Mesenchymal stem cell (in vitro differentiated cells and primary cell): ENCODE measurements around the gene STK25.

Experiments used
- DNase-seq: peaks from one replicate; pipeline ENCODE4 v3.0.0-alpha.2; 2013
- H2AFZ ChIP-seq: one replicate; pipeline ENCODE4 v1.6.1; 2013; ENCODE audit warnings: low read depth, mild to moderate bottlenecking, control low read depth, inconsistent platforms, low read length, moderate library complexity
- H2AK5ac ChIP-seq: 2 replicates; pipeline ENCODE4 v1.6.1; 2013; ENCODE audit warnings: low read length, moderate library complexity, mild to moderate bottlenecking, inconsistent platforms; ENCODE audit not compliant: severe bottlenecking
- H2BK120ac ChIP-seq: one replicate; pipeline ENCODE4 v1.6.1; 2013; ENCODE audit warnings: low read depth, mild to moderate bottlenecking, inconsistent platforms, low read length, moderate library complexity
- H2BK12ac ChIP-seq, 2 experiments: one replicate each; pipeline ENCODE4 v1.6.1; 2013; ENCODE audit warnings: inconsistent platforms in 2 of 2, low read length in 2 of 2, mild to moderate bottlenecking in 2 of 2, moderate library complexity in 2 of 2, control low read depth in 1 of 2
- H2BK15ac ChIP-seq: one replicate; pipeline ENCODE4 v1.6.1; 2013; ENCODE audit warnings: mild to moderate bottlenecking, low read depth, inconsistent platforms; ENCODE audit not compliant: poor library complexity, severe bottlenecking
- H2BK5ac ChIP-seq: 2 replicates; pipeline ENCODE4 v1.6.1; 2013; ENCODE audit warnings: low read depth, mild to moderate bottlenecking, low read length, control low read depth, inconsistent platforms; ENCODE audit not compliant: poor library complexity, severe bottlenecking
- H3K14ac ChIP-seq, 2 experiments: one replicate each; pipeline ENCODE4 v1.6.1; 2013; ENCODE audit warnings: inconsistent platforms in 2 of 2, low read length in 2 of 2, control low read depth in 1 of 2, mild to moderate bottlenecking in 1 of 2, moderate library complexity in 1 of 2
- H3K18ac ChIP-seq, 2 experiments: one replicate each; pipeline ENCODE4 v1.6.1; 2013; ENCODE audit warnings: inconsistent platforms in 2 of 2, low read length in 2 of 2, control low read depth in 1 of 2, low read depth in 1 of 2, mild to moderate bottlenecking in 1 of 2
- H3K23ac ChIP-seq, 2 experiments: one replicate each; pipeline ENCODE4 v1.6.1; 2013; ENCODE audit warnings: inconsistent platforms in 2 of 2, low read length in 2 of 2, mild to moderate bottlenecking in 2 of 2, moderate library complexity in 2 of 2, control low read depth in 1 of 2
- H3K27ac ChIP-seq: 2 replicates; pipeline ENCODE4 v1.5.1; 2013; ENCODE audit warnings: mild to moderate bottlenecking, moderate library complexity, low read length, control low read depth, inconsistent platforms; ENCODE audit not compliant: poor library complexity, severe bottlenecking
- H3K27me3 ChIP-seq, 2 experiments: 2 replicates each; pipeline versions ENCODE4 v1.6.1 to v1.7.0; 2013; ENCODE audit warnings: low read length in 2 of 2, mild to moderate bottlenecking in 2 of 2, moderate library complexity in 2 of 2, control low read depth in 1 of 2, inconsistent platforms in 1 of 2; ENCODE audit not compliant: control insufficient read depth in 1 of 2, insufficient read depth in 1 of 2
- H3K36me3 ChIP-seq, 2 experiments: 2 replicates each; pipeline versions ENCODE4 v1.6.1 to v1.7.0; 2013; ENCODE audit warnings: low read length in 2 of 2, control low read depth in 1 of 2, inconsistent platforms in 1 of 2, low read depth in 1 of 2, mild to moderate bottlenecking in 1 of 2; ENCODE audit not compliant: insufficient read depth in 2 of 2, control insufficient read depth in 1 of 2
- H3K4ac ChIP-seq, 2 experiments: one replicate each; pipeline ENCODE4 v1.6.1; 2013; ENCODE audit warnings: inconsistent platforms in 2 of 2, low read length in 2 of 2, mild to moderate bottlenecking in 2 of 2, moderate library complexity in 2 of 2, control low read depth in 1 of 2, low read depth in 1 of 2
- H3K4me1 ChIP-seq: 2 replicates; pipeline ENCODE4 v1.6.1; 2013; ENCODE audit warnings: low read depth, low read length, control low read depth; ENCODE audit not compliant: control insufficient read depth, insufficient read depth
- H3K4me2 ChIP-seq: 2 replicates; pipeline ENCODE4 v1.6.1; 2013; ENCODE audit warnings: low read length, mild to moderate bottlenecking, inconsistent platforms; ENCODE audit not compliant: poor library complexity, severe bottlenecking
- H3K4me3 ChIP-seq, 2 experiments: 2 replicates each; pipeline versions ENCODE4 v1.5.1 to v1.7.0; 2013; ENCODE audit warnings: low read length in 2 of 2, mild to moderate bottlenecking in 2 of 2, control low read depth in 1 of 2, low read depth in 1 of 2; ENCODE audit not compliant: insufficient read depth in 1 of 2
- H3K79me1 ChIP-seq: replicated peaks from 2 replicates; pipeline ENCODE4 v1.6.1; 2013; ENCODE audit warnings: mild to moderate bottlenecking, control low read depth, low read length, inconsistent platforms; ENCODE audit not compliant: poor library complexity, severe bottlenecking
- H3K9ac ChIP-seq: 2 replicates; pipeline ENCODE4 v1.7.0; 2013; ENCODE audit warnings: mild to moderate bottlenecking, low read length, moderate library complexity
- H3K9me3 ChIP-seq: 2 replicates; pipeline ENCODE4 v1.7.0; 2013; ENCODE audit warnings: mild to moderate bottlenecking, low read length; ENCODE audit not compliant: control insufficient read depth
- H4K8ac ChIP-seq: one replicate; pipeline ENCODE4 v1.6.1; 2013; ENCODE audit warnings: inconsistent platforms, mild to moderate bottlenecking, low read length, moderate library complexity
- H4K91ac ChIP-seq: one replicate; pipeline ENCODE4 v1.6.1; 2013; ENCODE audit warnings: mild to moderate bottlenecking, low read length, inconsistent platforms
- WGBS: methylation state at CpG from one replicate; pipeline ENCODE4 v1.1.7; 2013; ENCODE audit warnings: mixed read lengths; 5-methylcytosine and 5-hydroxymethylcytosine counted together

Gene STK25

GRCh38 chr2:241516520-241516965 is 8.2 kb upstream of the STK25 start:
- peaks cover 0 to 22% of the 10 kb centered on the region in 2 experiments for H3K27me3 ChIP-seq
- H3K79me1 ChIP-seq = no peaks in the 10 kb centered on the region
- 92% methylated on average over 2 of the region's 3 CpGs for WGBS
- H3K4me3 ChIP-seq = no peak overlapping the region
- H2BK12ac ChIP-seq = no peak overlapping the region
- H2BK120ac ChIP-seq = no peak overlapping the region
- H2BK15ac ChIP-seq = no peak overlapping the region
- no peak overlapping the region for H3K4me2 ChIP-seq
- H3K27ac ChIP-seq = no peak overlapping the region
- H3K23ac ChIP-seq = no peak overlapping the region
- no peak overlapping the region for H2AK5ac ChIP-seq
- no peak overlapping the region for H3K9ac ChIP-seq
- DNase-seq = no peak
- no peak overlapping the region for H3K18ac ChIP-seq
- H4K8ac ChIP-seq = no peak overlapping the region
- H2AFZ ChIP-seq = no peak overlapping the region
- peaks cover 0 to 5% of the 10 kb centered on the region in 2 experiments for H3K36me3 ChIP-seq
- no peak overlapping the region for H4K91ac ChIP-seq
- H3K9me3 ChIP-seq = no peaks in the 10 kb centered on the region
- no peak overlapping the region for H2BK5ac ChIP-seq
- no peak overlapping the region for H3K4ac ChIP-seq
- H3K14ac ChIP-seq = no peak overlapping the region
- peaks cover 3% of the 10 kb centered on the region for H3K4me1 ChIP-seq

GRCh38 chr2:241514986-241515737 is 6.8 kb upstream of the STK25 start:
- H2BK5ac ChIP-seq = no peak overlapping the region
- no peak overlapping the region for H3K14ac ChIP-seq
- no peak overlapping the region for H3K9ac ChIP-seq
- no peak overlapping the region for H3K18ac ChIP-seq
- no peak for DNase-seq
- no peak overlapping the region for H4K8ac ChIP-seq
- peaks cover 3% of the 10 kb centered on the region for H3K4me1 ChIP-seq
- no peak overlapping the region for H3K4me3 ChIP-seq
- H3K23ac ChIP-seq = no peak overlapping the region
- peaks cover 0 to 9% of the 10 kb centered on the region in 2 experiments for H3K27me3 ChIP-seq
- no peak overlapping the region for H2AK5ac ChIP-seq
- no peak overlapping the region for H2BK12ac ChIP-seq
- 92% methylated on average over 8 of the region's 10 CpGs for WGBS
- no peak overlapping the region for H3K4ac ChIP-seq
- no peak overlapping the region for H4K91ac ChIP-seq
- peaks cover 3 to 9% of the 10 kb centered on the region in 2 experiments for H3K36me3 ChIP-seq
- H3K27ac ChIP-seq = no peak overlapping the region
- no peaks in the 10 kb centered on the region for H3K9me3 ChIP-seq
- H3K79me1 ChIP-seq = no peaks in the 10 kb centered on the region
- H2BK15ac ChIP-seq = no peak overlapping the region
- no peak overlapping the region for H3K4me2 ChIP-seq
- H2AFZ ChIP-seq = no peak overlapping the region
- H2BK120ac ChIP-seq = no peak overlapping the region

GRCh38 chr2:241514553-241514952 is 6.2 kb upstream of the STK25 start:
- no peak for DNase-seq
- no peak overlapping the region for H2AK5ac ChIP-seq
- H4K91ac ChIP-seq = no peak overlapping the region
- H4K8ac ChIP-seq = no peak overlapping the region
- no peak overlapping the region for H2BK120ac ChIP-seq
- no peaks in the 10 kb centered on the region for H3K79me1 ChIP-seq
- H3K27ac ChIP-seq = no peak overlapping the region
- H3K4me3 ChIP-seq = no peak overlapping the region
- no peaks in the 10 kb centered on the region for H3K9me3 ChIP-seq
- H2BK5ac ChIP-seq = no peak overlapping the region
- 84% methylated on average over 4 of the region's 5 CpGs for WGBS
- H3K36me3 ChIP-seq = peaks cover 3 to 9% of the 10 kb centered on the region in 2 experiments
- no peak overlapping the region for H3K23ac ChIP-seq
- no peak overlapping the region for H2BK15ac ChIP-seq
- H2AFZ ChIP-seq = no peak overlapping the region
- no peak overlapping the region for H3K9ac ChIP-seq
- no peak overlapping the region for H3K18ac ChIP-seq
- H3K14ac ChIP-seq = no peak overlapping the region
- no peak overlapping the region for H3K4ac ChIP-seq
- no peak overlapping the region for H2BK12ac ChIP-seq
- H3K27me3 ChIP-seq = peaks cover 0 to 3% of the 10 kb centered on the region in 2 experiments
- no peak overlapping the region for H3K4me2 ChIP-seq
- peaks cover 3% of the 10 kb centered on the region for H3K4me1 ChIP-seq

GRCh38 chr2:241511091-241511741 is 2.8 kb upstream of the STK25 start:
- WGBS = 95% methylated on average over 6 of the region's 6 CpGs

More at GRCh38 chr2:241511091-241511741, 2.8 kb upstream of the STK25 start:
- Histone ChIP-seq H3K18ac (no peak overlapping the region), H3K79me1 (peaks cover 5% of the 10 kb centered on the region), H3K4me1 (peaks cover 21% of the 10 kb centered on the region), H3K4me3 (no peak overlapping the region), H3K4ac (no peak overlapping the region), H2AFZ (no peak overlapping the region), H3K9ac (no peak overlapping the region), H3K36me3 (peaks cover 6 to 9% of the 10 kb centered on the region in 2 experiments), H4K8ac (no peak overlapping the region), H3K27me3 (no peaks in the 10 kb centered on the region), H3K27ac (no peak overlapping the region), H2AK5ac (no peak overlapping the region), H2BK15ac (no peak overlapping the region), H2BK5ac (no peak overlapping the region), H3K4me2 (no peak overlapping the region), H3K14ac (no peak overlapping the region), H2BK120ac (no peak overlapping the region), H3K23ac (no peak overlapping the region), H3K9me3 (no peaks in the 10 kb centered on the region), H4K91ac (no peak overlapping the region), H2BK12ac (no peak overlapping the region)
- DNase-seq = no peak
